H1 (cell line): Measurements from ENCODE around the gene MAP7D1. TPM values are rescaled to one million over a fixed set of nuclear protein-coding genes. Genes with fewer than 3 reads are reported as not detected.

Experiments
- BRCA1 ChIP-seq: IDR thresholded peaks from 2 replicates; pipeline ENCODE4 v1.6.1; 2012; ENCODE audit warnings: low read depth, low read length, improper control_type of control experiment
- CHD2 ChIP-seq: IDR thresholded peaks from 2 replicates; pipeline ENCODE4 v1.6.1; 2012; ENCODE audit warnings: low read length, improper control_type of control experiment
- CHD7 ChIP-seq: fragments of 300-600 bp; sonication (generic); IDR thresholded peaks from 2 replicates; pipeline ENCODE4 v1.7.1; 2012; ENCODE audit warnings: low read length, moderate library complexity, mild to moderate bottlenecking, inconsistent platforms; ENCODE audit not compliant: insufficient replicate concordance
- CREB1 ChIP-seq: IDR thresholded peaks from 2 replicates; pipeline ENCODE4 v1.6.1; 2012; ENCODE audit warnings: inconsistent platforms
- HDAC2 ChIP-seq, 2 experiments: fragments of 300-600 bp in 1 of 2; sonication (generic) in 1 of 2; IDR thresholded peaks; 2 replicates each; pipeline ENCODE4 v1.6.1; 2011 to 2012; ENCODE audit warnings: low read depth in 2 of 2, low read length in 2 of 2, mild to moderate bottlenecking in 2 of 2, moderate library complexity in 2 of 2, borderline replicate concordance in 1 of 2, inconsistent platforms in 1 of 2
- PHF8 ChIP-seq: fragments of 200-600 bp; sonication (generic); conservative IDR thresholded peaks from 2 replicates; pipeline ENCODE4 v1.7.1; 2012; ENCODE audit warnings: low read depth, mild to moderate bottlenecking, inconsistent platforms, low read length, moderate library complexity
- polyA plus RNA-seq, 7 experiments: library from polyadenylated mRNA; depleted of rRNA in 3 of 7; stranded (reverse) in 5 of 7; unstranded in 2 of 7; fragments of >200 nt in 5 of 7; fragments of 200-250 nt in 2 of 7; gene quantifications; 1 replicate in 5 of 7; 2 replicates in 1 of 7; 4 replicates in 1 of 7; pipeline versions ENCODE4 v1.2.1 to v1.2.3, GENCODE V29; 2011 to 2013; ENCODE audit warnings: missing spikeins in 2 of 7, mixed read lengths in 2 of 7
- total RNA-seq: library from RNA; stranded (reverse); fragmentation: NEBNext Ultra II Directional; extraction: Animal tissue kit (Norgen Biotek cat#: 25700); gene quantifications from 2 replicates; pipeline ENCODE4 v1.2.1, GENCODE V29; 2021

MAP7D1 gene
- total and polyA plus RNA-seq, 2 of the 8 experiments (the other 6 are each of a cell fraction or from before 2014, with no cell fraction given): 18.2 to 52.4 TPM

GRCh38 chr1:36112823-36113222 lies 43.1 kb upstream of the MAP7D1 start (continued):
- TF ChIP-seq CHD7: no peak
- TF ChIP-seq BRCA1: no peak
- TF ChIP-seq CHD2: no peak
- TF ChIP-seq PHF8: no peak
- TF ChIP-seq CREB1: no peak
- TF ChIP-seq HDAC2 (IDR thresholded peaks at IDR 0.05; ENCODE audit: borderline replicate concordance in 1 of 2, low read depth in 2 of 2, low read length in 2 of 2): no peak
